HL-60 (cell line): ENCODE measurements around the gene CFAP100.

Experiments used
- DNase-seq, 2 experiments: peaks; one replicate each; pipeline ENCODE4 v3.0.0-alpha.2; 2010 to 2020; ENCODE audit warnings: low read depth in 1 of 2, low spot score in 1 of 2
- H3K27ac ChIP-seq: fragments of 250-450 bp; sonication (Bioruptor Pico); replicated peaks from 2 replicates; pipeline ENCODE4 v1.5.1; 2020; ENCODE audit warnings: mild to moderate bottlenecking, moderate library complexity
- H3K27me3 ChIP-seq: fragments of 250-450 bp; sonication (Bioruptor Pico); 2 replicates; pipeline ENCODE4 v1.5.1; 2021; ENCODE audit warnings: mild to moderate bottlenecking, moderate library complexity; ENCODE audit not compliant: insufficient read depth, poor library complexity, severe bottlenecking
- H3K4me3 ChIP-seq: replicated peaks from 2 replicates; pipeline ENCODE4 v1.5.1; 2011; ENCODE audit warnings: mild to moderate bottlenecking, control low read depth, low read length; ENCODE audit not compliant: insufficient read depth
- CTCF ChIP-seq: IDR thresholded peaks from one replicate; pipeline ENCODE4 v1.5.1; 2011; ENCODE audit warnings: low read length, control low read depth, inconsistent platforms; ENCODE audit not compliant: insufficient read depth
- GABPA ChIP-seq: IDR thresholded peaks from 2 replicates; pipeline ENCODE4 v1.6.1; 2012; ENCODE audit warnings: low read depth
- POLR2AphosphoS5 ChIP-seq: IDR thresholded peaks from 2 replicates; pipeline ENCODE4 v1.6.1; 2012; ENCODE audit warnings: low read depth
- REST ChIP-seq: IDR thresholded peaks from 2 replicates; pipeline ENCODE4 v1.6.1; 2012; ENCODE audit warnings: low read depth; ENCODE audit not compliant: insufficient replicate concordance
- SPI1 ChIP-seq: IDR thresholded peaks from 2 replicates; pipeline ENCODE4 v1.6.1; 2012; ENCODE audit warnings: low read depth, mild to moderate bottlenecking, borderline replicate concordance

Gene CFAP100

GRCh38 chr3:126353694-126354321 is 40.9 kb upstream of the CFAP100 start:
- peaks cover 28% of the 10 kb centered on the region for H3K27me3 ChIP-seq
- DNase-seq, result no peak
- H3K4me3 ChIP-seq, result no peak overlapping the region
- no peak overlapping the region for H3K27ac ChIP-seq
- TF ChIP-seq REST, result no peak
- TF ChIP-seq GABPA, result no peak
- no peak for TF ChIP-seq CTCF
- no peak for TF ChIP-seq POLR2AphosphoS5
- TF ChIP-seq SPI1, result no peak

GRCh38 chr3:126354776-126355175 is 39.9 kb upstream of the CFAP100 start:
- Histone ChIP-seq H3K27me3 (peaks cover 28% of the 10 kb centered on the region), H3K27ac (no peak overlapping the region), H3K4me3 (no peak overlapping the region)
- TF ChIP-seq GABPA (no peak), CTCF (no peak), SPI1 (no peak), POLR2AphosphoS5 (no peak), REST (no peak)
- DNase-seq, result no peak

GRCh38 chr3:126355251-126355650 is 39.5 kb upstream of the CFAP100 start:
- H3K4me3 ChIP-seq, result no peak overlapping the region
- no peak for TF ChIP-seq REST
- no peak for TF ChIP-seq POLR2AphosphoS5
- TF ChIP-seq CTCF, result no peak
- TF ChIP-seq GABPA, result no peak
- no peak for TF ChIP-seq SPI1
- no peak for DNase-seq
- H3K27ac ChIP-seq, result no peak overlapping the region
- peaks cover 32% of the 10 kb centered on the region for H3K27me3 ChIP-seq
